Testis (tissue), 3 donors: ENCODE measurements around the gene RSBN1. TPM values are rescaled to one million over a fixed set of nuclear protein-coding genes. Genes with fewer than 3 reads are reported as not detected.

ENCODE experiments used
- DNase-seq: peaks from one replicate; pipeline ENCODE4 v3.0.0-alpha.2; 2019
- H3K27ac ChIP-seq, 2 donors: fragments of 200-600 bp; sonication (generic); one replicate each; pipeline ENCODE4 v1.5.1; 2019
- H3K27me3 ChIP-seq: fragments of 200-600 bp; sonication (generic); one replicate; pipeline ENCODE4 v1.5.1; 2019
- H3K36me3 ChIP-seq: fragments of 200-600 bp; sonication (generic); one replicate; pipeline ENCODE4 v1.5.1; 2017; ENCODE audit warnings: low read depth; ENCODE audit errors: missing control alignments
- H3K4me1 ChIP-seq: fragments of 200-600 bp; sonication (generic); one replicate; pipeline ENCODE4 v1.5.1; 2019
- H3K4me3 ChIP-seq, 2 donors: fragments of 200-600 bp; sonication (generic); one replicate each; pipeline ENCODE4 v1.5.1; 2017 to 2019
- H3K9me3 ChIP-seq: fragments of 200-600 bp; sonication (generic); one replicate; pipeline ENCODE4 v1.5.1; 2017
- POLR2A ChIP-seq: fragments of 450-650 bp; IDR thresholded peaks from one replicate; pipeline ENCODE4 v1.6.1; 2017; ENCODE audit warnings: antibody characterized with exemption, mild to moderate bottlenecking, moderate library complexity
- WGBS, 2 donors: methylation state at CpG; one replicate each; pipeline ENCODE4 v1.1.5; 2018; 5-methylcytosine and 5-hydroxymethylcytosine counted together
- intact Hi-C: fragments of 100-400 bp; cut with DNase I; formaldehyde crosslinking; loops from one replicate; pipeline ENCODE4 v1.15.1; 2023; ENCODE audit warnings: low total_unique reads
- polyA plus RNA-seq: library from polyadenylated mRNA; stranded (reverse); fragments of 350-450 nt; fragmentation: Illumina TruSeq; extraction: RNeasy Lipid Tissue Mini Kit (QIAGEN cat#74804); gene quantifications from one replicate; pipeline ENCODE4 v1.2.3, GENCODE V29; 2014; ENCODE audit warnings: low read depth, low replicate concordance; ENCODE audit not compliant: insufficient read depth
- total RNA-seq, 2 donors: library from RNA; depleted of rRNA; stranded (reverse); fragments of >200 nt; gene quantifications; one replicate each; pipeline ENCODE4 v1.2.3, GENCODE V29; 2016
- TF ChIP-seq, protein P1 (sequence below), 3 experiments: fragments of 450-650 bp in 2 of 3; fragments of 200-600 bp in 1 of 3; sonication (generic) in 1 of 3; IDR thresholded peaks; one replicate each; pipeline ENCODE4 v1.5.1; 2016 to 2019; ENCODE audit warnings: antibody characterized with exemption in 3 of 3, mild to moderate bottlenecking in 2 of 3, moderate library complexity in 1 of 3

RSBN1 gene
- total and polyA plus RNA-seq, 3 donors from 2014 or later, result 27.5 to 32.5 (median 28.5) TPM

GRCh38 chr1:113818578-113818977, 6.3 kb upstream of the RSBN1 start:
- no peak overlapping the region for H3K4me3 ChIP-seq
- no peaks in the 10 kb centered on the region for H3K36me3 ChIP-seq
- no peaks in the 10 kb centered on the region for H3K4me1 ChIP-seq
- no peaks in the 10 kb centered on the region for H3K27me3 ChIP-seq
- no peaks in the 10 kb centered on the region for H3K9me3 ChIP-seq
- TF ChIP-seq, protein P1, sequence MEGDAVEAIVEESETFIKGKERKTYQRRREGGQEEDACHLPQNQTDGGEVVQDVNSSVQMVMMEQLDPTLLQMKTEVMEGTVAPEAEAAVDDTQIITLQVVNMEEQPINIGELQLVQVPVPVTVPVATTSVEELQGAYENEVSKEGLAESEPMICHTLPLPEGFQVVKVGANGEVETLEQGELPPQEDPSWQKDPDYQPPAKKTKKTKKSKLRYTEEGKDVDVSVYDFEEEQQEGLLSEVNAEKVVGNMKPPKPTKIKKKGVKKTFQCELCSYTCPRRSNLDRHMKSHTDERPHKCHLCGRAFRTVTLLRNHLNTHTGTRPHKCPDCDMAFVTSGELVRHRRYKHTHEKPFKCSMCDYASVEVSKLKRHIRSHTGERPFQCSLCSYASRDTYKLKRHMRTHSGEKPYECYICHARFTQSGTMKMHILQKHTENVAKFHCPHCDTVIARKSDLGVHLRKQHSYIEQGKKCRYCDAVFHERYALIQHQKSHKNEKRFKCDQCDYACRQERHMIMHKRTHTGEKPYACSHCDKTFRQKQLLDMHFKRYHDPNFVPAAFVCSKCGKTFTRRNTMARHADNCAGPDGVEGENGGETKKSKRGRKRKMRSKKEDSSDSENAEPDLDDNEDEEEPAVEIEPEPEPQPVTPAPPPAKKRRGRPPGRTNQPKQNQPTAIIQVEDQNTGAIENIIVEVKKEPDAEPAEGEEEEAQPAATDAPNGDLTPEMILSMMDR (IDR thresholded peaks at IDR 0.05), result no peak
- no peak for TF ChIP-seq POLR2A
- 89 to 93% methylated on average over 2 of the region's 2 CpGs for WGBS, 2 donors
- no peak overlapping the region for H3K27ac ChIP-seq
- intact Hi-C loops, result no loop called here
- DNase-seq, result no peak

DNA sequence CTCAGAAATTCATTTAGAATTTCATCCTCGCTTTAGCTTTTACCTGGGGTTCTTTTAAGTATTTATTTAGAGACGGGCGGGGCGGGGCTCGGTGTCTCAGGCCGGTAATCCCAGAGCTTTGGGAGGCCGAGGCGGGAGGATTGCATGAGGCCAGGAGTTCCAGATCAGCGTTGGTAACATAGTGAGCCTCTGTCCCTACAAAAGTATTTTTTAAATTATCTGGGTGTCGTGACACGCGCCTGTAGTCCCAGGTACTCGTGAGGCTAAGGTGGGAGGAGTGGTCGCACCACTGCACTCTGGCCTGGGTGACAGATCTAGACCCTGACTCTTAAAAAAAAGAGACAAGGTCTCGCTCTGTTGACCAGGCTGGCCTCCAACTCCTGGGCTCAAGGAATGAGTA, 942 bp upstream of the RSBN1 start:
- TF ChIP-seq, protein P1 (IDR thresholded peaks at IDR 0.05), result no peak
- Histone ChIP-seq H3K9me3 (no peaks in the 10 kb centered on the region), H3K27me3 (no peaks in the 10 kb centered on the region), H3K27ac (peak overlapping the region; percentile 95), H3K4me3 (peak overlapping the region; percentile 91 to 96), H3K4me1 (peaks cover 10% of the 10 kb centered on the region), H3K36me3 (no peaks in the 10 kb centered on the region)
- intact Hi-C loops, result no loop called here
- 64 to 77% methylated on average over 15 of the region's 15 CpGs for WGBS, 2 donors
- DNase-seq, result no peak

DNA sequence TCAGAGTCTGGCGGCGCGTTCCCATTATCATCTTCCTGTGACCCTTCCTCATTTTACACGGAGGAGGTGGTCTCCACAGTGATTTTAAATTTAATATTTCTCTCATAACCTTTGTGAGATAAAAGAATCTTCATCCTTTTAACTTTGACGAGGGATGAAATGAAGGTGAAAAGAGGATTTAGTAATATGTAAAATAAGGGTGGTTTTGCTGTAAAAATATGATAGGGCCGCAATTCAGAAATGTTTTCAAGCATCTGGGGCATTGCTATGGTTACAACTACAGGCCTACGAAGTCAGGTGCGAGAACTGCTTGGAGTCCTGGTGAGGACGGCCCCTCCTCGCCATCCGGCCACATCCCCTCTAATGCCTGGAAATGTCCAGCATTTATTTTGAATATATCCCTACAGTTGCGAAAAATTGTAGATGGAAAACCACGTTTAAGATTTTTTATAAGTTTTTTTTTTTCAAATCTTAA, 422 bp upstream of the RSBN1 start:
- H3K36me3 ChIP-seq, result no peaks in the 10 kb centered on the region
- TF ChIP-seq, protein P1 (IDR thresholded peaks at IDR 0.05), result no peak
- no peak for TF ChIP-seq POLR2A
- H3K4me3 ChIP-seq, result peak overlapping the region; percentile 91 to 96
- intact Hi-C loops, result no loop called here
- peak; percentile 45 for DNase-seq
- no peaks in the 10 kb centered on the region for H3K27me3 ChIP-seq
- peaks cover 10% of the 10 kb centered on the region for H3K4me1 ChIP-seq
- WGBS, 2 donors, result 12 to 17% methylated on average over 13 of the region's 13 CpGs
- H3K9me3 ChIP-seq, result no peaks in the 10 kb centered on the region
- H3K27ac ChIP-seq, result peak overlapping the region; percentile 95

GRCh38 chr1:113811156-113811887, 954 bp downstream of the RSBN1 start:
- Histone ChIP-seq H3K4me3 (peak overlapping the region; percentile 91 to 96), H3K4me1 (peaks cover 10% of the 10 kb centered on the region), H3K9me3 (no peaks in the 10 kb centered on the region), H3K27ac (peak overlapping the region; percentile 95), H3K36me3 (no peaks in the 10 kb centered on the region), H3K27me3 (no peaks in the 10 kb centered on the region)
- 0% methylated on average over 17 to 29 of the region's 29 CpGs for WGBS, 2 donors
- TF ChIP-seq, protein P1 (IDR thresholded peaks at IDR 0.05), result no peak
- no peak for TF ChIP-seq POLR2A
- DNase-seq, result peak; percentile 43
- intact Hi-C loops, result no loop called here
